IPS-18a (cell line): ENCODE measurements around the gene B3GNT4.

Experiments used
- H3K27ac ChIP-seq: one replicate; pipeline ENCODE4 v1.5.1; 2013; ENCODE audit warnings: low read length
- H3K27me3 ChIP-seq: one replicate; pipeline ENCODE4 v1.6.1; 2013; ENCODE audit warnings: mild to moderate bottlenecking, low read length; ENCODE audit not compliant: control insufficient read depth, insufficient read depth
- H3K36me3 ChIP-seq: one replicate; pipeline ENCODE4 v1.6.1; 2013; ENCODE audit warnings: low read depth, low read length; ENCODE audit not compliant: control insufficient read depth
- H3K4me1 ChIP-seq: one replicate; pipeline ENCODE4 v1.6.1; 2013; ENCODE audit warnings: low read depth, low read length; ENCODE audit not compliant: control insufficient read depth
- H3K4me3 ChIP-seq: one replicate; pipeline ENCODE4 v1.5.1; 2013; ENCODE audit warnings: low read length
- H3K9ac ChIP-seq: one replicate; pipeline ENCODE4 v1.6.1; 2013; ENCODE audit warnings: mild to moderate bottlenecking, low read length, moderate library complexity
- H3K9me3 ChIP-seq: one replicate; pipeline ENCODE4 v1.6.1; 2013; ENCODE audit warnings: low read depth, low read length; ENCODE audit not compliant: control insufficient read depth

B3GNT4 gene

DNA sequence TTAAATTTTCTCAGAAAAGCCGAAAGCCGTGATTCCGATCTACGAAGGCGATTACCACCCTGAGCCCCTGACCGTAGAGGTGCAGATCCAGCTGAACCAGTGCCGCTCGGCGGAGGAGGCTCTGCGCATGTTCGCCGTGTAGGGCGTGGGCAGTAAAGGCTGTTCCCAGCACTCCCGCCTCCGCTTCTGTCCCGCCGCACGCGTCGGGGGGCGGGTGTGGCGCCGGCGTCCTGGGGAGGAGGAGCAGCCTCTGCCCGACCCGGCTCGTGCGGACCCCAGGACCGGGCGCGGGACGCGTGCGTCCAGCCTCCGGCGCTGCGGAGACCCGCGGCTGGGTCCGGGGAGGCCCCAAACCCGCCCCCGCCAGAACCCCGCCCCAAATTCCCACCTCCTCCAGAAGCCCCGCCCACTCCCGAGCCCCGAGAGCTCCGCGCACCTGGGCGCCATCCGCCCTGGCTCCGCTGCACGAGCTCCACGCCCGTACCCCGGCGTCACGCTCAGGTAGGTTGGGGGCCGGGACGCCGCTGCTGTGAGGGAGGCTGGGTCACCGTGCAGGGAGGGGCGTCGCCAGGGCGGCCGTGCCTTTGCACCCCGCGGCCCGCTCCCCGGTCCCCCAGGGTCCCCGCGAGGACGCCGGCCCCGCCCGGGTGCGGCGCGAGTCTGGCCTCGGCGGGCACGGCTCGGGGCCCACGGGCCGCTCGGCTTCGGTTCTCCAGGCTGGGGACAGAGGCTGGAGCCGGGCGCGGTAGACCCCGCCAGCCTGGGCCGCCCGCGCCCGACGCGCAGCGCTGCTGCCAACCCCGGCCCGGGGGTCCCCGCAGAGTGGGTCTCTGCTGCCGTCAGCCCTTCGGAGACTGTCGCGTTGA, at the start of gene B3GNT4:
Gene B3GNT4, plus strand, starts transcription at position 409 of the 866 bp plus-strand sequence. CDS start 910 bp downstream, outside the sequence.
- no peaks in the 10 kb centered on the region for H3K9me3 ChIP-seq
- H3K4me3 ChIP-seq = peak within 1 kb of the TSS; percentile 58
- H3K27me3 ChIP-seq = peaks cover 57% of the 10 kb centered on the region
- no peak within 1 kb of the TSS for H3K27ac ChIP-seq
- H3K36me3 ChIP-seq = peaks cover 16% of the 10 kb centered on the region
- no peaks in the 10 kb centered on the region for H3K4me1 ChIP-seq
- H3K9ac ChIP-seq = no peak within 1 kb of the TSS

DNA sequence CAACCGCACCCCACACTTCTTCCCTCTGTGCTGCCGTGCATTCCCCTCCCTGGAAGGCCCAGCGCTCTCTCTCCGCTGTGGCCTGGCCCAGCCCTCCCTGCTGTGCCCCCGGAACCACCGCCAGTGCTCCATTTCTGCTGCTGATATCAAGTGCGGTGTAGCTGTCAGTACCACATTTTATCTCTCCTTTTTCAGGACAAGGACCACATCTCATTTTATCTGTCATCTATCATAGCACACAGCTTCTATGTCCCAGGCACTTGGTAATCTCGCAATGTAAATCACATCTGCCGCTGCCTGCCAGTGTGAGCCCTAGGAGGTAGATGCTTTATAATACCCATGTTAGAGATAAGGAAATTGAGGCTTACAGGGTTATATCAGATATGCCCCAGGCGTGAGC, 47.8 kb upstream of the B3GNT4 start:
- Histone ChIP-seq H3K27ac (no peak overlapping the region), H3K9me3 (no peaks in the 10 kb centered on the region), H3K4me1 (peaks cover 3% of the 10 kb centered on the region), H3K27me3 (no peaks in the 10 kb centered on the region), H3K9ac (no peak overlapping the region), H3K4me3 (no peak overlapping the region), H3K36me3 (no peaks in the 10 kb centered on the region)

DNA sequence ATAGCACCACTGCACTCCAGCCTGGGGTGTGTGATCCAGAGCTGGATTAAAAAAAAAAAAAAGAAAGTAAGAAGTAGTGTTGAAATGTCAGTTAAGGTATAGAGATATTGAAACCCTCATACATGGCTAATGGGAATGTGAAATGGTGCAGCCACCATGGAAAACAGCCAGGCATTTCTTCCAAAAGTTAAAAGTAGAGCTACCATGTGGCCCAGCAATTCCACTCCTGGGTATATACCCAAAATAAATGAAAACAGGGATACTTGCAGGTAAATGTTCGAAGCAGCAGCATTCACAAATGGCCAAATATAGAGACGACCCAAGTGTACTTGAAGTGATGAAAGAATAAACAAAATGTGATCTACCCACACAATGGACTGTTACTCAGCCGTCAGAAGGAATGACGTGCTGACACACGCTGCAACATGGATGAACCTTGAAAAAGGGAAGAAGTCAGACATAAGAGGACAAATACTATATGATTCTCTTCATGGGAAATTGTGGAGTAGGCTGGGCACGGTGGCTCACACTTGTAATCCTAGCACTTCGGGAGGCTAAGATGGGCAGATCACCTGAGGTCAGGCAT, 44.7 kb upstream of the B3GNT4 start:
- Histone ChIP-seq H3K4me1 (no peaks in the 10 kb centered on the region), H3K9ac (no peak overlapping the region), H3K27me3 (no peaks in the 10 kb centered on the region), H3K9me3 (no peaks in the 10 kb centered on the region), H3K27ac (no peak overlapping the region), H3K4me3 (no peak overlapping the region), H3K36me3 (no peaks in the 10 kb centered on the region)

DNA sequence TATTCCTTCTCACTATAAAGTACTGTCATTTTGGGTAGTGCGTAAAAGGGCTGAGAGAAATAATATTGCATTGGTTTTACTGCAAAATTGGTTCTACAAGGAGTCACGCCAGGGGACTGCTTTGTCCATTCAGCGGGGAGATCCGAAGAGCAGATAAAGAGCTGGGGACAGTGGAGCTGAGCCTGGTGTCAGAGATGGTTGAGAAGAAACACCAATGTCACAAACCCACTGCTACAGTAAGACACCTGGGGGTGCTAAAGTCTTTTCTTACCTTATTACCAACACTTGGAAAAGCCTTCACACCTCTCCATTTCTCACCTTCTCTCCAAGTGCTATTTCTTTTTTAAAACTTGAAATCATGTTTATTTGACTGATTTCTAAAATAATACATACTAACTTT, 43.6 kb upstream of the B3GNT4 start:
- Histone ChIP-seq H3K36me3 (no peaks in the 10 kb centered on the region), H3K27ac (no peak overlapping the region), H3K4me3 (no peak overlapping the region), H3K4me1 (no peaks in the 10 kb centered on the region), H3K27me3 (no peaks in the 10 kb centered on the region), H3K9ac (no peak overlapping the region), H3K9me3 (no peaks in the 10 kb centered on the region)

DNA sequence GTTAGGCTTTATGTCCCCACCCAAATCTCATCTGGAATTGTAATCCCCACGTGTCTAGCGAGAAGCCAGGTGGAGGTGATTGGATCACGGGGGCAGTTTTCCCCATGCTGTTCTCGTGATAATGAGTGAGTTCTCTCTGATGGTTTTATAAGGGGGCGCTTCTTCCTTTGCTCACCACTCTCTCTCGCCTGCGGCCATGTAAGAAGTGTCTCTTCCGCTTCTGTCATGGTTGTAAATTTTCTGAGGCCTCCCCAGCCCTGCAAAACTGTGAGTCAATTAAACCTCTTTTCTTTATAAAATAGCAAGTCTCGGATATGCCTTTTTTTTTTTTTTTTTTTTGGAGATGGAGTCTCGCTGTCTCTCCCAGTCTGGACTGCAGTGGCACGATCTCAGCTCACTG, 42.7 kb upstream of the B3GNT4 start:
- no peaks in the 10 kb centered on the region for H3K9me3 ChIP-seq
- no peak overlapping the region for H3K4me3 ChIP-seq
- no peak overlapping the region for H3K9ac ChIP-seq
- H3K4me1 ChIP-seq = no peaks in the 10 kb centered on the region
- no peaks in the 10 kb centered on the region for H3K27me3 ChIP-seq
- H3K27ac ChIP-seq = no peak overlapping the region
- H3K36me3 ChIP-seq = no peaks in the 10 kb centered on the region

DNA sequence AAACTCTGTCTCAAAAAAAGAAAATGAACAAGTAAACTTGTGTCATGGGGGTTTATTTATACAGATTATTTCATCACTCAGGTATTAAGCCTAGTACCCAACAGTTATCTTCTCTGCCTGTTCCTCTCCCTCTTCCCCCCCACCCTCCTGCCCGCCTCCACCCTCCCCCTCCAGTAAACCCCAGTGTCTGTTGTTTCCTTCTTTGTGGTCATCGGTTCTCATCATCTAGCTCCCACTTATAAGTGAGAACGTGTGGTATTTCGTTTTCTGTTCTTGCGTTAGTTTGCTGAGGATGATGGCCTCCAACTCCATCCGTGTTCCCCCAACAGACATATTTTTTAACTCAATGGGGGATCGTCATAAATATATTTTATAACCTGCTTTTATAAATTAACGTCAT, 41.8 kb upstream of the B3GNT4 start:
- Histone ChIP-seq H3K4me3 (no peak overlapping the region), H3K9me3 (no peaks in the 10 kb centered on the region), H3K9ac (no peak overlapping the region), H3K4me1 (no peaks in the 10 kb centered on the region), H3K27me3 (no peaks in the 10 kb centered on the region), H3K27ac (no peak overlapping the region), H3K36me3 (no peaks in the 10 kb centered on the region)

DNA sequence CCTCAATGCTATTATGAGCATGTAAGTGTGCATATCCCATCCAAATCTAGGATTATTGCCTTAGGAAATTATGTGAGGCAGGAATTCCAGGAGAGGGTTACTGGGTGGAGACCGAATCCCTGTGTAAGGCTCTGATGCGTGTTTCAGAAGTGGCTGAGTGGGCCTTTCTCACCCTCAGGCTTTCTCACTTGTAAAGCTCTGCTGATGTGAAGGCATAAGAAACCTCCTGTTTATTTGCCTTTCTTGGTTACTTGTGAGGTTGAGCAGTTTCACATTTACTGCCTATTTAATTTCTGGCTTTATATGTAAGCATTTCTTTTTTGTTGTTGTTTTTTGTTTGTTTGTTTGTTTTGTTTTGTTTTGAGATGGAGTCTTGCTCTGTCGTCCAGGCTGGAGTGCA, 40.5 kb upstream of the B3GNT4 start:
- Histone ChIP-seq H3K36me3 (no peaks in the 10 kb centered on the region), H3K4me1 (no peaks in the 10 kb centered on the region), H3K27me3 (no peaks in the 10 kb centered on the region), H3K9me3 (no peaks in the 10 kb centered on the region), H3K27ac (no peak overlapping the region), H3K9ac (no peak overlapping the region), H3K4me3 (no peak overlapping the region)

DNA sequence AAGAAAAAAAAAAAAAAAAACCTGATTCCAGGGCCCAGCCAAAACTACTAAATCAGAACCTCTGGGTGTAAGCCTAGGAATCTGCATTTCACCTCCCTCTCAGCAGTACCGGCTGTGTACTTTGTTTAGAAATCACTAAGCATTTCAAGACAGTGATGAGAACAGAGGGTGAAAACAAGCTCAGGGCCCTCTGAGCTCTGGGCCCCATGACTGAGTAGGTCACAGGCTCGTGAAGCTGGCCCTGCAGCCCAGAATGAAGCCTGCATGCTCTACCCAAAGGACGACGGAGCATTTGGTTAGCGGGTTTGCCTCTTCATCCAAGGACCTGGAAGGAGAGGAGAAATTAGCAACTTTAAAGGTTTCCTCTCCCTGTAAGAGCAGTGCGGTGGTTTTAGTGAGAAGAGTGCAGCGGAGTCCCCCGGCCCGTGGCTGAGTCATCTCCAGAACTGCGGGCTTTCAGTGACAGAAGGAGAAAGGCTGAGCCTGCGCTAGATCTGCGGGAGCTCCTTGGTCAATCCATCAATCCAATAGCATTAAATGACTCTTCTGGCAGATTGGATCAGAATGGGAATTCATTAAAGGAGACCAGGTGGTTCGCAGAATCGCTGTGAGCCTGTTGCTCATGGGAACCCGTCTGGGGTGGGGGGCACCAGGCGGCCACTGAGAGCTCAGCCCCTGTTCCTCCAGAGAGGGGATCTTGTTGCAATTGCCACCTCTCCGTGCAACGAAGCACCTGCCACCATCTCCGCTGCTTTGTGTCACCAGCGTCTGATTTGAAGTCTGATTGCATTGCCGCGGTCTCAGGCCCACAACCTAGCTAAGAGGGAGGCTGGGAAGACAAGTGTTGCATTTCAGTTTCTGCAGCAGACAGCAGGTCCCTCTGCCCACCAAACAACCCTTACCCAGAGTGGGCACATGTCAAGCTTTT, 36.8 kb upstream of the B3GNT4 start:
- no peaks in the 10 kb centered on the region for H3K9me3 ChIP-seq
- no peak overlapping the region for H3K9ac ChIP-seq
- no peak overlapping the region for H3K4me3 ChIP-seq
- H3K4me1 ChIP-seq = no peaks in the 10 kb centered on the region
- no peak overlapping the region for H3K27ac ChIP-seq
- no peaks in the 10 kb centered on the region for H3K36me3 ChIP-seq
- no peaks in the 10 kb centered on the region for H3K27me3 ChIP-seq

DNA sequence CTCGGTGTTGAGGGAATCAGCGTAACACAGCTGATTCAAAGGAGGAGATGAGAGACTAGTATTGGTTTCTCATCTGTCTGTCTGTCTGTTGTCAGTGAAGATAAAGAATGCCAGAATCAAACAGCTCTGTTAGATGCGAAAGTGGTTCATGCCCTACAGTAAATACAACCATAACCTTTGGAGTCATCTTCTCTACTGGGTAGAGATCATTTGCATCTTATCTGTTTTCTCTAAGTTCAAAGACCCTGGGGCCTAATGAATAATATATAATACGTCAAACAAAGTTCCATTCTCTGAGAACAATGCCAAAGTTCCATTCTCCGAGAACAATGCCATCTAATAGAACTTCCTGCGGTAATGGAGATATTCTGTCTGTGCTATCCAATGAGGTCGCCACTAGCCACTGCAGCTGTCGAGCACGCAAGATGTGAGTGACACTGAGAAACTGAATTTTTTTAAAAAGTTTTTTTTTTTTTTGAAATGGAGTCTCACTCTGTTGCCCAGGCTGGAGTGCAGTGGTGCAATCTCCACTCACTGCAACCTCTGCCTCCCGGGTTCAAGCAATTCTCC, 36.1 kb upstream of the B3GNT4 start:
- Histone ChIP-seq H3K27me3 (no peaks in the 10 kb centered on the region), H3K4me3 (no peak overlapping the region), H3K4me1 (no peaks in the 10 kb centered on the region), H3K36me3 (no peaks in the 10 kb centered on the region), H3K27ac (no peak overlapping the region), H3K9ac (no peak overlapping the region), H3K9me3 (no peaks in the 10 kb centered on the region)

DNA sequence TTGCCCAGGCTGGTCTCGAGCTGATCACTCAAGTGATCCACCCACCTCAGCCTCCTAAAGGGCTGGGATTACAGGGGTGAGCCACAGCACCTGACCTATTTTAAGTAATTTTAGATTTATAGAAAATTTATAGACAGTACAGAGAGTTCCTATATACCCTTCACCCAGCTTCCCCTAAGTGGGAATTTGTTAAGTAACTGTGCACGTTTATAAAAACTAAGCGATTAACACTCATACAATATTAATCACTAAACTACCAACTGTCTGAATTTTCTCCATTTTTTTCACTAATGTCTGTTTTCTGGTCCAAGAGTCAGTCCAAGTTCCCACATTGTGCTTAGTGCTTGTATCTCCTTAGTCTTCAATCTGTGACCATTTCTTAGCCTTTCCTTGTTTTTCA, 35.0 kb upstream of the B3GNT4 start:
- no peaks in the 10 kb centered on the region for H3K27me3 ChIP-seq
- no peaks in the 10 kb centered on the region for H3K9me3 ChIP-seq
- H3K9ac ChIP-seq = no peak overlapping the region
- H3K4me3 ChIP-seq = no peak overlapping the region
- H3K27ac ChIP-seq = no peak overlapping the region
- no peaks in the 10 kb centered on the region for H3K4me1 ChIP-seq
- H3K36me3 ChIP-seq = no peaks in the 10 kb centered on the region

DNA sequence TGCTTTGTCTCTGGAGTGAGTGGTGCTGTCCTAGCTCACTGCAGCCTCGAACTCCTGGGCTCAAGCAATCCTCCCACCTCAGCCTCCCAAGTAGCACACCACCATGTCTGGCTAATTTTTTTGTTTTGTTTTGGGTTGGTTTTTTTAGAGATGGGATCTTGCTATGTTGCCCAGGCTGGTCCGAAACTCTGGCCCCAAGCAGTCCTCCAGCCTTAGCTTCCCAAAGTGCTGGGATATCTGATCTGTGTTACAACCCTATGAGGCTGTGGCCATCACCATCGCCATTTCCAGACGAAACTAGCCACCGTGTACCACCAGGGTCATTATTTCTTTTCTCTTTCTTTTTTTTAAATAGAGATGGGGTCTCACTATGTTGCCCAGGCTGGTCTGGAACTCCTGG, 32.1 kb upstream of the B3GNT4 start:
- no peaks in the 10 kb centered on the region for H3K4me1 ChIP-seq
- H3K9ac ChIP-seq = no peak overlapping the region
- no peaks in the 10 kb centered on the region for H3K9me3 ChIP-seq
- no peak overlapping the region for H3K4me3 ChIP-seq
- H3K27ac ChIP-seq = no peak overlapping the region
- H3K36me3 ChIP-seq = no peaks in the 10 kb centered on the region
- H3K27me3 ChIP-seq = no peaks in the 10 kb centered on the region
